ENCODE measurements around the gene MRPL52.

- no peak for TF ChIP-seq CTCF (conservative IDR thresholded peaks at IDR 0.05)
- TF ChIP-seq ZFX (IDR thresholded peaks at IDR 0.05) = no peak
Measured at GRCh38 chr14:22835505-22835904, 5.8 kb downstream of the MRPL52 start.
